Ascending aorta (tissue), 2 donors: Measurements from ENCODE around the gene C5orf15. TPM values are rescaled to one million over a fixed set of nuclear protein-coding genes. Genes with fewer than 3 reads are reported as not detected.

Experiments
- DNase-seq, 2 donors: peaks; one replicate each; pipeline ENCODE4 v3.0.0-alpha.2; 2019; ENCODE audit warnings: low spot score in 2 of 2
- H3K27ac ChIP-seq, 2 donors: fragments of 200-600 bp; sonication (generic); one replicate each; pipeline ENCODE4 v1.5.1; 2016 to 2017; ENCODE audit warnings: mild to moderate bottlenecking in 1 of 2
- H3K27me3 ChIP-seq: fragments of 200-600 bp; sonication (generic); one replicate; pipeline ENCODE4 v1.5.1; 2017
- H3K36me3 ChIP-seq, 2 donors: fragments of 200-600 bp; sonication (generic); one replicate each; pipeline ENCODE4 v1.5.1; 2016
- H3K4me1 ChIP-seq, 2 donors: fragments of 200-600 bp; sonication (generic); one replicate each; pipeline ENCODE4 v1.5.1; 2016 to 2017; ENCODE audit warnings: mild to moderate bottlenecking in 1 of 2
- H3K4me3 ChIP-seq, 2 donors: fragments of 200-600 bp; sonication (generic); one replicate each; pipeline ENCODE4 v1.5.1; 2016 to 2017; ENCODE audit warnings: mild to moderate bottlenecking in 1 of 2
- H3K9me3 ChIP-seq, 2 donors: fragments of 200-600 bp; sonication (generic); one replicate each; pipeline ENCODE4 v1.5.1; 2016
- intact Hi-C: fragments of 100-400 bp; cut with DNase I; formaldehyde crosslinking; loops from one replicate; pipeline ENCODE4 v1.15.1; 2023
- total RNA-seq: library from RNA; depleted of rRNA; stranded (reverse); fragments of >200 nt; gene quantifications from one replicate; pipeline ENCODE4 v1.1.0, GENCODE V29; 2016
- TF ChIP-seq, protein P1 (sequence below), 3 experiments: fragments of 200-600 bp in 2 of 3; fragments of 450-650 bp in 1 of 3; sonication (generic) in 2 of 3; IDR thresholded peaks; one replicate each; pipeline ENCODE4 v1.5.1; 2016 to 2019; ENCODE audit warnings: antibody characterized with exemption in 3 of 3, mild to moderate bottlenecking in 1 of 3, moderate library complexity in 1 of 3

The C5orf15 gene
- total RNA-seq, 1 donor from 2014 or later = 177 TPM

GRCh38 chr5:133995883-133996563 is 27.6 kb upstream of the C5orf15 start:
- Histone ChIP-seq H3K27ac (no peak overlapping the region), H3K9me3 (no peaks in the 10 kb centered on the region), H3K4me1 (peaks cover 0 to 46% of the 10 kb centered on the region in 2 donors), H3K4me3 (no peak overlapping the region), H3K36me3 (peaks cover under 1 to 7% of the 10 kb centered on the region in 2 donors), H3K27me3 (no peaks in the 10 kb centered on the region)
- TF ChIP-seq, protein P1, sequence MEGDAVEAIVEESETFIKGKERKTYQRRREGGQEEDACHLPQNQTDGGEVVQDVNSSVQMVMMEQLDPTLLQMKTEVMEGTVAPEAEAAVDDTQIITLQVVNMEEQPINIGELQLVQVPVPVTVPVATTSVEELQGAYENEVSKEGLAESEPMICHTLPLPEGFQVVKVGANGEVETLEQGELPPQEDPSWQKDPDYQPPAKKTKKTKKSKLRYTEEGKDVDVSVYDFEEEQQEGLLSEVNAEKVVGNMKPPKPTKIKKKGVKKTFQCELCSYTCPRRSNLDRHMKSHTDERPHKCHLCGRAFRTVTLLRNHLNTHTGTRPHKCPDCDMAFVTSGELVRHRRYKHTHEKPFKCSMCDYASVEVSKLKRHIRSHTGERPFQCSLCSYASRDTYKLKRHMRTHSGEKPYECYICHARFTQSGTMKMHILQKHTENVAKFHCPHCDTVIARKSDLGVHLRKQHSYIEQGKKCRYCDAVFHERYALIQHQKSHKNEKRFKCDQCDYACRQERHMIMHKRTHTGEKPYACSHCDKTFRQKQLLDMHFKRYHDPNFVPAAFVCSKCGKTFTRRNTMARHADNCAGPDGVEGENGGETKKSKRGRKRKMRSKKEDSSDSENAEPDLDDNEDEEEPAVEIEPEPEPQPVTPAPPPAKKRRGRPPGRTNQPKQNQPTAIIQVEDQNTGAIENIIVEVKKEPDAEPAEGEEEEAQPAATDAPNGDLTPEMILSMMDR (IDR thresholded peaks at IDR 0.05) = no peak
- intact Hi-C loops = no loop called here
- DNase-seq = no peak

- peaks cover 7 to 14% of the 10 kb centered on the region in 2 donors for H3K36me3 ChIP-seq
- TF ChIP-seq, protein P1 (IDR thresholded peaks at IDR 0.05) = no peak
- no peak overlapping the region for H3K27ac ChIP-seq
- intact Hi-C loops = no loop called here
- no peaks in the 10 kb centered on the region for H3K9me3 ChIP-seq
- no peak overlapping the region for H3K4me3 ChIP-seq
- peaks cover 0 to 43% of the 10 kb centered on the region in 2 donors for H3K4me1 ChIP-seq
- no peaks in the 10 kb centered on the region for H3K27me3 ChIP-seq
- DNase-seq = no peak
These were observed 26.9 kb upstream of the C5orf15 start for GRCh38 chr5:133995341-133995740.

DNA sequence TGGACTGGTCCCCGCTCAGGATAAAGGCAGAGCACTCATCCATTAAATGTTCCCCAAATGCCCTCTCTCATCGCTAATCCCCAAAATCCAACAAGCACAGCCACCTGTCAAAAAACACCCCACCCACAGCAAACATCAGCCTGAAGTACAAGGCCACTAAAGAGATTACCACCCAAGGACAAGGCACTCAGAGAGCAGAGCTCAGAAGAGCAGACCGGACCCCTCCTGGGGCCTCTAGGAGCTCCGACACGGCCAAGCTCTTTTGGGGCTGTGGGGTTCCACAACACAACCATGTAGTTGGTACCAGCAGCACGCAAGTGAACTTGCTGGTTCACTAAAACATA is 26.5 kb upstream of the C5orf15 start:
- Histone ChIP-seq H3K27ac (no peak overlapping the region), H3K4me1 (peaks cover 0 to 39% of the 10 kb centered on the region in 2 donors), H3K36me3 (peaks cover 11 to 18% of the 10 kb centered on the region in 2 donors), H3K4me3 (no peak overlapping the region), H3K9me3 (no peaks in the 10 kb centered on the region), H3K27me3 (no peaks in the 10 kb centered on the region)
- no peak for DNase-seq
- intact Hi-C loops = no loop called here
- TF ChIP-seq, protein P1 (IDR thresholded peaks at IDR 0.05) = no peak

DNA sequence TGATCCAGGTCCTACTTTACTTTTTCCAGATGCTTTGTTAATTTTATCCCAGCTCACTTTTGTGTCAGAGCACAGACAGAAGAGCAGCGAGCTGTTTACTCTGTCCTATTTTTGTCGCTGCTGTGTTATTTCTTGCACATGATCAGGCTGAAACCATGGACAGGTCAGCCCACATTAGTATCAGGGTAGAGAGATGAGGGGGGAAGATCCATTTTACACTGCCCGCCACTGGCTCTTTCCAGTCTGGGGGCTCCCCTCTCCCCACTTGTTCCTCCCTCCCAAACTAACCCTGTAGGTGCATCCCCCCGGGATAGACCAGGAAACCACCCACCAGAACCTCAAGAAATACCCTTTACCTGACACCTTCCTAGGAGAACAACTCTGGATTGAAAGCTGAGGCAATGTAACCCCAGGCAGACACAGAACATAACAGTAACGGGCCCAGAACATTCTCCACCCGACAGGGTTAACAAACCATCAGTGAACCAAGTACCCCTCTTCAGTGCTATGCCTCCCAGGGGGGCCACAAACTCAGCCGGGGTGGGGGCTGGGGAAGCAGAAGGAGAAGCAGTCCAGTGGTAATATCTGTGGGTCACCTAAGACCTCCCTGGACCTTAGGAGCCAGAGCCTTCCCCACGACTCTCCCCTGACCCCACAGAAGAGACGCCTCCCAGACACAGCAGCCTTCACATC is 26.0 kb upstream of the C5orf15 start:
- Histone ChIP-seq H3K27me3 (no peaks in the 10 kb centered on the region), H3K4me3 (no peak overlapping the region), H3K4me1 (peaks cover 0 to 36% of the 10 kb centered on the region in 2 donors), H3K9me3 (no peaks in the 10 kb centered on the region), H3K36me3 (peaks cover 16 to 23% of the 10 kb centered on the region in 2 donors), H3K27ac (no peak overlapping the region)
- TF ChIP-seq, protein P1 (IDR thresholded peaks at IDR 0.05) = no peak
- intact Hi-C loops = no loop called here
- DNase-seq = no peak

DNA sequence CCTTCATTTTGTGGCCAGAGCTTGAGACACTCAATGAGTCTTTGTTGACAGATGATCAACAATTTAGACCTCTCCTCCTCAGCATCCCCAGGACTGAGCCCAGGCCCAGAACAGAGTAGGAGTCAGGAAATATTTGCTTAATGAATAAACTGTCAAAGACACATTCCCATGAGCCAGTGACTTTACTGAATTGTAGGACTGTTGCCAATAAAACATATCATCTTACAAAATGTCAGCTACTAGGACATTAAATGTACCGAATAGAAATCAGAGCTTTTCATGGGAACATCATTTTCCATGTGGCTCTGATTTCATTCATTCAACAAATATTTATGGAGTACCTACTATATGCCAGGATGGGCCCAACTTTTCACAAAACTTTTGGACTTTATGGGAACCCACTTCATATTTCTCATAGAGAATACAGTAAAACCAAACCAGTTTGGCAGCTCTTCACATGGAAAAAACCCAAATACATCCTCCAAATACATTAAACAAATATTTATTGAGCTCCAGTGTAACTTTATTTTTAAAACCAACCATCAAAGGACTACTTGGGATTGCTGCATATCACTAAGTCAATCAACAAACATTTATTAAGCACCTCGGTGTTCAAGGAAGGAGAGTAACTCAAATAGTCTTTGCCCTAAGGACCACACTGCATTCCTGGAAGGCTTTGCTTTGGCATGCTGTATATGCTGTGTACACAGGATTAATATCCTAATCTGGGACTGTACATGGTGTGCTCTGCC is 24.9 kb upstream of the C5orf15 start:
- intact Hi-C loops = no loop called here
- Histone ChIP-seq H3K27ac (no peak overlapping the region), H3K4me1 (peaks cover 0 to 31% of the 10 kb centered on the region in 2 donors), H3K27me3 (no peaks in the 10 kb centered on the region), H3K4me3 (no peak overlapping the region), H3K9me3 (no peaks in the 10 kb centered on the region), H3K36me3 (peaks cover 27 to 34% of the 10 kb centered on the region in 2 donors)
- TF ChIP-seq, protein P1 (IDR thresholded peaks at IDR 0.05) = no peak
- DNase-seq = no peak
